ENCODE measurements around the gene CEP57. TPM values are rescaled to one million over a fixed set of nuclear protein-coding genes. Genes with fewer than 3 reads are reported as not detected.

CEP57 gene
- polyA plus RNA-seq, 3 donors: 13.1 to 24.9 (median 14.9) TPM

DNA sequence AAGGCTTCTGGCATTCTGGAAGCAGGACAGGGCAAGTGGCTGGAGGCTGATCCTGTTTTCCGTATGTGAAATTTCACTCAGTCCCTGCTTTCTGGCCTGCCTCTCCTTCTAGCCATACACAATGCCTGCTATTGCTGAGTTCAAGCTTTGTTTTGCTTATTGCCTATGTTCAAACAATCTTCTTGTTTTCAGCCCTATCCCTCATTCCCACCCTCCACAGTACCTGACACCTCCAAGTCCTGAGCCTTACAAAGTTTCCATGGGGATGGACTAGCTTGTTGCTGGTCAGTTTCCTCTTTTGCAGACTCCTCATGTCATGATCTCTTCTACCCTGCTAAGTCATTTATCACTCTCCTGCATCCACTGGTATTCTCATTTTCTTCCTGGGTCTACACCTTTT is 38.8 kb upstream of the CEP57 start:
- Mint-ChIP-seq H3K36me3 (no peaks in the 10 kb centered on the region), H3K27ac (no peak overlapping the region), H3K9me3 (peaks cover 0 to 3% (median 0%) of the 10 kb centered on the region in 7 donors), H3K27me3 (ENCODE audit: low read depth in 3 of 3) (peaks cover 0 to 2% (median 1%) of the 10 kb centered on the region in 3 donors), H3K4me1 (no peaks in the 10 kb centered on the region), H3K4me3 (no peak overlapping the region)
- Histone ChIP-seq H3K9ac (ENCODE audit: insufficient read depth, low read length, poor library complexity, severe bottlenecking) (no peak overlapping the region), H3K79me2 (ENCODE audit: insufficient read depth, low read length) (no peaks in the 10 kb centered on the region), H2AFZ (ENCODE audit: insufficient read depth, low read depth, low read length, poor library complexity, severe bottlenecking) (no peak overlapping the region), H3K36me3 (replicated peaks in 1 of 2; ENCODE audit: control insufficient read depth in 1 of 2, insufficient read depth in 2 of 2, low read length in 2 of 2) (no peaks in the 10 kb centered on the region), H3K9me3 (replicated peaks in 1 of 2; ENCODE audit: control insufficient read depth in 1 of 2, insufficient read depth in 1 of 2, low read length in 2 of 2) (no peaks in the 10 kb centered on the region), H3K4me2 (replicated peaks; ENCODE audit: extremely low read depth, low read length, poor library complexity, severe bottlenecking) (no peak overlapping the region), H3K27me3 (ENCODE audit: control insufficient read depth in 2 of 2, insufficient read depth in 2 of 2, low read length in 2 of 2) (no peaks in the 10 kb centered on the region), H4K20me1 (ENCODE audit: insufficient read depth, low read length) (no peaks in the 10 kb centered on the region), H3K4me1 (ENCODE audit: control insufficient read depth in 1 of 2, insufficient read depth in 2 of 2, low read length in 2 of 2) (no peaks in the 10 kb centered on the region), H3K4me3 (replicated peaks in 1 of 3; ENCODE audit: low read depth in 2 of 3, low read length in 3 of 3) (no peak overlapping the region), H3K27ac (ENCODE audit: low read depth in 1 of 2, low read length in 2 of 2) (no peak overlapping the region)
- TF ChIP-seq, protein P1, sequence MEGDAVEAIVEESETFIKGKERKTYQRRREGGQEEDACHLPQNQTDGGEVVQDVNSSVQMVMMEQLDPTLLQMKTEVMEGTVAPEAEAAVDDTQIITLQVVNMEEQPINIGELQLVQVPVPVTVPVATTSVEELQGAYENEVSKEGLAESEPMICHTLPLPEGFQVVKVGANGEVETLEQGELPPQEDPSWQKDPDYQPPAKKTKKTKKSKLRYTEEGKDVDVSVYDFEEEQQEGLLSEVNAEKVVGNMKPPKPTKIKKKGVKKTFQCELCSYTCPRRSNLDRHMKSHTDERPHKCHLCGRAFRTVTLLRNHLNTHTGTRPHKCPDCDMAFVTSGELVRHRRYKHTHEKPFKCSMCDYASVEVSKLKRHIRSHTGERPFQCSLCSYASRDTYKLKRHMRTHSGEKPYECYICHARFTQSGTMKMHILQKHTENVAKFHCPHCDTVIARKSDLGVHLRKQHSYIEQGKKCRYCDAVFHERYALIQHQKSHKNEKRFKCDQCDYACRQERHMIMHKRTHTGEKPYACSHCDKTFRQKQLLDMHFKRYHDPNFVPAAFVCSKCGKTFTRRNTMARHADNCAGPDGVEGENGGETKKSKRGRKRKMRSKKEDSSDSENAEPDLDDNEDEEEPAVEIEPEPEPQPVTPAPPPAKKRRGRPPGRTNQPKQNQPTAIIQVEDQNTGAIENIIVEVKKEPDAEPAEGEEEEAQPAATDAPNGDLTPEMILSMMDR (IDR thresholded peaks at IDR 0.05): no peak
- intact Hi-C loops (cut with micrococcal nuclease): no loop called here
- DNase-seq: no peak
- WGBS (ENCODE audit: insufficient coverage): 100% methylated on average over 1 of the region's 1 CpG

GRCh38 chr11:95760941-95761340 is 29.4 kb upstream of the CEP57 start:
- H3K27ac Mint-ChIP-seq: no peak overlapping the region

More at GRCh38 chr11:95760941-95761340, 29.4 kb upstream of the CEP57 start:
- WGBS (ENCODE audit: insufficient coverage): 67% methylated on average over 1 of the region's 1 CpG
- Histone ChIP-seq H3K9me3 (replicated peaks in 1 of 2; ENCODE audit: control insufficient read depth in 1 of 2, insufficient read depth in 1 of 2, low read length in 2 of 2) (no peaks in the 10 kb centered on the region), H3K9ac (ENCODE audit: insufficient read depth, low read length, poor library complexity, severe bottlenecking) (no peak overlapping the region), H3K27ac (ENCODE audit: low read depth in 1 of 2, low read length in 2 of 2) (no peak overlapping the region), H3K27me3 (ENCODE audit: control insufficient read depth in 2 of 2, insufficient read depth in 2 of 2, low read length in 2 of 2) (no peaks in the 10 kb centered on the region), H2AFZ (ENCODE audit: insufficient read depth, low read depth, low read length, poor library complexity, severe bottlenecking) (no peak overlapping the region), H3K79me2 (ENCODE audit: insufficient read depth, low read length) (no peaks in the 10 kb centered on the region), H3K36me3 (replicated peaks in 1 of 2; ENCODE audit: control insufficient read depth in 1 of 2, insufficient read depth in 2 of 2, low read length in 2 of 2) (no peaks in the 10 kb centered on the region), H3K4me2 (replicated peaks; ENCODE audit: extremely low read depth, low read length, poor library complexity, severe bottlenecking) (no peak overlapping the region), H3K4me1 (ENCODE audit: control insufficient read depth in 1 of 2, insufficient read depth in 2 of 2, low read length in 2 of 2) (no peaks in the 10 kb centered on the region), H4K20me1 (ENCODE audit: insufficient read depth, low read length) (no peaks in the 10 kb centered on the region), H3K4me3 (replicated peaks in 1 of 3; ENCODE audit: low read depth in 2 of 3, low read length in 3 of 3) (no peak overlapping the region)
- peaks cover 0 to 3% (median 2%) of the 10 kb centered on the region in 3 donors for H3K27me3 Mint-ChIP-seq (ENCODE audit: low read depth in 3 of 3)
- H3K4me1 Mint-ChIP-seq: peaks cover 3% of the 10 kb centered on the region
- TF ChIP-seq, protein P1 (IDR thresholded peaks at IDR 0.05): no peak
- H3K9me3 Mint-ChIP-seq: no peaks in the 10 kb centered on the region
- H3K36me3 Mint-ChIP-seq: no peaks in the 10 kb centered on the region
- H3K4me3 Mint-ChIP-seq: no peak overlapping the region
- intact Hi-C loops (cut with micrococcal nuclease): loop anchor here (5.0 to 10.0 kb wide), 4 partner anchors 609 to 1136 kb away; partner anchors contain the start of genes ENDOD1 (in 1 of the 2) and SRSF8 (in 1 of the 2)
- no peak for DNase-seq

Measured in CD14-positive monocyte (primary cell).